GM20000 (cell line): ENCODE data around the gene ANTXR2.

Experiments
- DNase-seq: peaks from one replicate; pipeline ENCODE4 v3.0.0; 2012; ENCODE audit warnings: low spot score
- CTCF ChIP-seq: IDR thresholded peaks from 2 replicates; pipeline ENCODE4 v1.5.1; 2012; ENCODE audit warnings: mild to moderate bottlenecking, control low read depth; ENCODE audit errors: extremely low read depth, missing control alignments

ANTXR2 gene

GRCh38 chr4:79927931-79928330 is 145.1 kb downstream of the ANTXR2 start:
- TF ChIP-seq CTCF: no peak

GRCh38 chr4:79923281-79923680 is 149.7 kb downstream of the ANTXR2 start:
- TF ChIP-seq CTCF: no peak

More at GRCh38 chr4:79927931-79928330, 145.1 kb downstream of the ANTXR2 start:
- DNase-seq: no peak

GRCh38 chr4:79922011-79922410 is 151.0 kb downstream of the ANTXR2 start:
- no peak for DNase-seq
- TF ChIP-seq CTCF: no peak

More at GRCh38 chr4:79923281-79923680, 149.7 kb downstream of the ANTXR2 start:
- no peak for DNase-seq

- no peak for DNase-seq
- no peak for TF ChIP-seq CTCF
Observed at GRCh38 chr4:79920163-79920853, 152.7 kb downstream of the ANTXR2 start.

- DNase-seq: no peak
- no peak for TF ChIP-seq CTCF
Observed at GRCh38 chr4:79918292-79918691, 154.7 kb downstream of the ANTXR2 start.

- peak; percentile 46 for TF ChIP-seq CTCF
- DNase-seq: peak; percentile 40
Observed at GRCh38 chr4:79917246-79917645, 155.8 kb downstream of the ANTXR2 start.

- no peak for DNase-seq
- TF ChIP-seq CTCF: no peak
Observed at GRCh38 chr4:79915246-79915645, 157.8 kb downstream of the ANTXR2 start.
